Upper lobe of right lung (tissue), 1 donor: ENCODE measurements around the gene GGT7. TPM values are rescaled to one million over a fixed set of nuclear protein-coding genes. Genes with fewer than 3 reads are reported as not detected.

Experiments
- ATAC-seq: fragments of 200-7000 bp; cut with Tn5 transposase; one replicate; pipeline ENCODE4 v1.9.1; 2020; ENCODE audit warnings: mild to moderate bottlenecking, moderate library complexity
- DNase-seq: peaks from one replicate; pipeline ENCODE4 v3.0.0-alpha.2; 2020
- H3K27ac ChIP-seq: fragments of 200-600 bp; one replicate; pipeline ENCODE4 v1.8.0; 2022
- H3K27me3 ChIP-seq: fragments of 200-600 bp; one replicate; pipeline ENCODE4 v1.8.0; 2022; ENCODE audit warnings: mild to moderate bottlenecking
- H3K36me3 ChIP-seq: fragments of 200-600 bp; one replicate; pipeline ENCODE4 v1.8.0; 2022
- H3K4me1 ChIP-seq: fragments of 200-600 bp; one replicate; pipeline ENCODE4 v1.8.0; 2022
- H3K4me3 ChIP-seq: fragments of 200-600 bp; one replicate; pipeline ENCODE4 v1.8.0; 2022; ENCODE audit warnings: mild to moderate bottlenecking
- H3K9me3 ChIP-seq: fragments of 200-600 bp; one replicate; pipeline ENCODE4 v1.8.0; 2022
- CTCF ChIP-seq: fragments of 200-600 bp; IDR thresholded peaks from one replicate; pipeline ENCODE4 v1.8.0; 2022; ENCODE audit warnings: antibody characterized with exemption
- intact Hi-C: fragments of 100-400 bp; cut with DNase I; formaldehyde crosslinking; loops from one replicate; pipeline ENCODE4 v1.11.0; 2022
- long read RNA-seq: library from polyadenylated mRNA; unstranded; transcript quantifications from one replicate; pipeline ENCODE4 v2.0.0, GENCODE V29; 2021
- total RNA-seq: library from RNA; stranded (reverse); fragmentation: NEBNext Ultra II Directional; extraction: Animal tissue kit (Norgen Biotek cat#: 25700); gene quantifications from one replicate; pipeline ENCODE4 v1.2.1, GENCODE V29; 2021
- donor health status: DM: no; HTN: yes; CAD: no; lungs with severe emphysema.

The GGT7 gene
- total RNA-seq = 20.6 TPM
- long read RNA-seq, partial matches to known transcripts = 5 of 9 reads
- long read RNA-seq, other reads (novel, unspliced or antisense) = 4 of 9 reads

- intact Hi-C loops = loop anchor here (5.0 kb wide), 1 partner anchor 85 kb away; the partner anchor contains the start of genes GSS and MYH7B
- Histone ChIP-seq H3K36me3 (no peaks in the 10 kb centered on the region), H3K9me3 (no peaks in the 10 kb centered on the region), H3K4me1 (peaks cover 35% of the 10 kb centered on the region), H3K27me3 (no peaks in the 10 kb centered on the region), H3K4me3 (peak within 1 kb of the TSS; percentile 77), H3K27ac (peak within 1 kb of the TSS; percentile 65)
- TF ChIP-seq CTCF = peak; percentile 72
- peak; percentile 65 for ATAC-seq
- DNase-seq = peak; percentile 93
These were observed at the start of gene GGT7 for GRCh38 chr20:34872622-34873224. Gene GGT7, minus strand, starts transcription at chr20:34872856. Its CDS starts 41 bp downstream, at chr20:34872815.

GRCh38 chr20:34921436-34921835, 48.8 kb upstream of the GGT7 start:
- DNase-seq = no peak
- Histone ChIP-seq H3K36me3 (peaks cover 85% of the 10 kb centered on the region), H3K4me1 (peaks cover 8% of the 10 kb centered on the region), H3K4me3 (no peak overlapping the region), H3K9me3 (no peaks in the 10 kb centered on the region), H3K27me3 (no peaks in the 10 kb centered on the region), H3K27ac (peak overlapping the region; percentile 75)
- intact Hi-C loops = no loop called here
- no peak for ATAC-seq
- TF ChIP-seq CTCF = no peak

GRCh38 chr20:34920055-34920454, 47.4 kb upstream of the GGT7 start:
- peaks cover 80% of the 10 kb centered on the region for H3K36me3 ChIP-seq
- no peaks in the 10 kb centered on the region for H3K9me3 ChIP-seq
- intact Hi-C loops = no loop called here
- no peaks in the 10 kb centered on the region for H3K27me3 ChIP-seq
- peaks cover 8% of the 10 kb centered on the region for H3K4me1 ChIP-seq
- H3K27ac ChIP-seq = no peak overlapping the region
- no peak overlapping the region for H3K4me3 ChIP-seq
- no peak for TF ChIP-seq CTCF
- DNase-seq = no peak
- ATAC-seq = no peak

GRCh38 chr20:34916774-34917354, 44.2 kb upstream of the GGT7 start:
- intact Hi-C loops = no loop called here
- TF ChIP-seq CTCF = no peak
- H3K27me3 ChIP-seq = no peaks in the 10 kb centered on the region
- H3K4me3 ChIP-seq = no peak overlapping the region
- H3K4me1 ChIP-seq = no peaks in the 10 kb centered on the region
- peaks cover 67% of the 10 kb centered on the region for H3K36me3 ChIP-seq
- DNase-seq (no peak), ATAC-seq (no peak)
- no peak overlapping the region for H3K27ac ChIP-seq
- H3K9me3 ChIP-seq = no peaks in the 10 kb centered on the region

GRCh38 chr20:34915749-34916455, 43.2 kb upstream of the GGT7 start:
- Histone ChIP-seq H3K36me3 (peaks cover 59% of the 10 kb centered on the region), H3K27me3 (no peaks in the 10 kb centered on the region), H3K4me1 (no peaks in the 10 kb centered on the region), H3K27ac (no peak overlapping the region), H3K4me3 (no peak overlapping the region), H3K9me3 (no peaks in the 10 kb centered on the region)
- no peak for TF ChIP-seq CTCF
- intact Hi-C loops = no loop called here
- ATAC-seq (no peak), DNase-seq (no peak)
